Right lobe of liver (tissue), 4 donors: ENCODE results near the gene KRTAP5-7.

Experiments used
- CTCF ChIP-seq, 4 donors: fragments of 200-600 bp in 3 of 4; fragments of 450-650 bp in 1 of 4; IDR thresholded peaks; one replicate each; pipeline versions ENCODE4 v1.5.1 to v1.8.0; 2016 to 2022; ENCODE audit warnings: antibody characterized with exemption in 4 of 4, mild to moderate bottlenecking in 2 of 4
- POLR2A ChIP-seq: fragments of 450-650 bp; IDR thresholded peaks from one replicate; pipeline ENCODE4 v1.6.1; 2017; ENCODE audit warnings: antibody characterized with exemption, mild to moderate bottlenecking
- donor health status: DM: no; HTN: no; CAD: no.
- donor health status: DM: no; HTN: no; CAD: no.
- donor health status: DM: no; HTN: yes; CAD: no.

DNA sequence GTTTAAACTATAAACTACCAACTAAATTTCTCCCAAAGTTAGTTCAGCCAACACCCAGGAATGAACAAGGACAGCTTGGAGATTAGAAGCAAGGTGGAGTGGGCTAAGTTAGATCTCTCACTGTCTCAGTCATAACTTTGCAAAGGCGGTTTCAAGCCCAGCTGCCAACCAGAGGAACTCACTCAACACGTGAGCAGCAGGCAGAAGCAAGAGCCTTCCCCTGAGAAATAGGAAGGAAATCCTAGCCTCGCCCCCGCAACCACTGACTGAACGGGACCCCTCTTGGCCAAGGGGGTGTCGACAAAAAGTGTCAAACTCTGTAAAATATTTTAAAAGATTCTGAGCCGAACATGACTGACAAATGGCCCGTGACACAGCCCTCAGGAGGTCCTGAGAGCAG, 16.8 kb downstream of the KRTAP5-7 start:
- no peak for TF ChIP-seq CTCF (IDR thresholded peaks at IDR 0.05)
- no peak for TF ChIP-seq POLR2A
